Measurements from ENCODE around the gene CTTNBP2.

GRCh38 chr7:117856196-117856595, 17.0 kb downstream of the CTTNBP2 start:
- TF ChIP-seq POLR2A (IDR thresholded peaks at IDR 0.05; ENCODE audit: low read length) = no peak
- TF ChIP-seq GATA1 (IDR thresholded peaks at IDR 0.05; ENCODE audit: low read depth, low read length) = no peak
